Mesenchymal stem cell (in vitro differentiated cells and primary cell): ENCODE measurements around the gene CARD8.

Experiments used
- DNase-seq: peaks from one replicate; pipeline ENCODE4 v3.0.0-alpha.2; 2013
- H2AFZ ChIP-seq: one replicate; pipeline ENCODE4 v1.6.1; 2013; ENCODE audit warnings: low read depth, mild to moderate bottlenecking, control low read depth, inconsistent platforms, low read length, moderate library complexity
- H2AK5ac ChIP-seq: 2 replicates; pipeline ENCODE4 v1.6.1; 2013; ENCODE audit warnings: low read length, moderate library complexity, mild to moderate bottlenecking, inconsistent platforms; ENCODE audit not compliant: severe bottlenecking
- H2BK120ac ChIP-seq: one replicate; pipeline ENCODE4 v1.6.1; 2013; ENCODE audit warnings: low read depth, mild to moderate bottlenecking, inconsistent platforms, low read length, moderate library complexity
- H2BK12ac ChIP-seq, 2 experiments: one replicate each; pipeline ENCODE4 v1.6.1; 2013; ENCODE audit warnings: inconsistent platforms in 2 of 2, low read length in 2 of 2, mild to moderate bottlenecking in 2 of 2, moderate library complexity in 2 of 2, control low read depth in 1 of 2
- H2BK15ac ChIP-seq: one replicate; pipeline ENCODE4 v1.6.1; 2013; ENCODE audit warnings: mild to moderate bottlenecking, low read depth, inconsistent platforms; ENCODE audit not compliant: poor library complexity, severe bottlenecking
- H2BK5ac ChIP-seq: 2 replicates; pipeline ENCODE4 v1.6.1; 2013; ENCODE audit warnings: low read depth, mild to moderate bottlenecking, low read length, control low read depth, inconsistent platforms; ENCODE audit not compliant: poor library complexity, severe bottlenecking
- H3K14ac ChIP-seq, 2 experiments: one replicate each; pipeline ENCODE4 v1.6.1; 2013; ENCODE audit warnings: inconsistent platforms in 2 of 2, low read length in 2 of 2, control low read depth in 1 of 2, mild to moderate bottlenecking in 1 of 2, moderate library complexity in 1 of 2
- H3K18ac ChIP-seq, 2 experiments: one replicate each; pipeline ENCODE4 v1.6.1; 2013; ENCODE audit warnings: inconsistent platforms in 2 of 2, low read length in 2 of 2, control low read depth in 1 of 2, low read depth in 1 of 2, mild to moderate bottlenecking in 1 of 2
- H3K23ac ChIP-seq, 2 experiments: one replicate each; pipeline ENCODE4 v1.6.1; 2013; ENCODE audit warnings: inconsistent platforms in 2 of 2, low read length in 2 of 2, mild to moderate bottlenecking in 2 of 2, moderate library complexity in 2 of 2, control low read depth in 1 of 2
- H3K27ac ChIP-seq: 2 replicates; pipeline ENCODE4 v1.5.1; 2013; ENCODE audit warnings: mild to moderate bottlenecking, moderate library complexity, low read length, control low read depth, inconsistent platforms; ENCODE audit not compliant: poor library complexity, severe bottlenecking
- H3K27me3 ChIP-seq, 2 experiments: 2 replicates each; pipeline versions ENCODE4 v1.6.1 to v1.7.0; 2013; ENCODE audit warnings: low read length in 2 of 2, mild to moderate bottlenecking in 2 of 2, moderate library complexity in 2 of 2, control low read depth in 1 of 2, inconsistent platforms in 1 of 2; ENCODE audit not compliant: control insufficient read depth in 1 of 2, insufficient read depth in 1 of 2
- H3K36me3 ChIP-seq, 2 experiments: 2 replicates each; pipeline versions ENCODE4 v1.6.1 to v1.7.0; 2013; ENCODE audit warnings: low read length in 2 of 2, control low read depth in 1 of 2, inconsistent platforms in 1 of 2, low read depth in 1 of 2, mild to moderate bottlenecking in 1 of 2; ENCODE audit not compliant: insufficient read depth in 2 of 2, control insufficient read depth in 1 of 2
- H3K4ac ChIP-seq, 2 experiments: one replicate each; pipeline ENCODE4 v1.6.1; 2013; ENCODE audit warnings: inconsistent platforms in 2 of 2, low read length in 2 of 2, mild to moderate bottlenecking in 2 of 2, moderate library complexity in 2 of 2, control low read depth in 1 of 2, low read depth in 1 of 2
- H3K4me1 ChIP-seq: 2 replicates; pipeline ENCODE4 v1.6.1; 2013; ENCODE audit warnings: low read depth, low read length, control low read depth; ENCODE audit not compliant: control insufficient read depth, insufficient read depth
- H3K4me2 ChIP-seq: 2 replicates; pipeline ENCODE4 v1.6.1; 2013; ENCODE audit warnings: low read length, mild to moderate bottlenecking, inconsistent platforms; ENCODE audit not compliant: poor library complexity, severe bottlenecking
- H3K4me3 ChIP-seq, 2 experiments: 2 replicates each; pipeline versions ENCODE4 v1.5.1 to v1.7.0; 2013; ENCODE audit warnings: low read length in 2 of 2, mild to moderate bottlenecking in 2 of 2, control low read depth in 1 of 2, low read depth in 1 of 2; ENCODE audit not compliant: insufficient read depth in 1 of 2
- H3K79me1 ChIP-seq: replicated peaks from 2 replicates; pipeline ENCODE4 v1.6.1; 2013; ENCODE audit warnings: mild to moderate bottlenecking, control low read depth, low read length, inconsistent platforms; ENCODE audit not compliant: poor library complexity, severe bottlenecking
- H3K9ac ChIP-seq: 2 replicates; pipeline ENCODE4 v1.7.0; 2013; ENCODE audit warnings: mild to moderate bottlenecking, low read length, moderate library complexity
- H3K9me3 ChIP-seq: 2 replicates; pipeline ENCODE4 v1.7.0; 2013; ENCODE audit warnings: mild to moderate bottlenecking, low read length; ENCODE audit not compliant: control insufficient read depth
- H4K8ac ChIP-seq: one replicate; pipeline ENCODE4 v1.6.1; 2013; ENCODE audit warnings: inconsistent platforms, mild to moderate bottlenecking, low read length, moderate library complexity
- H4K91ac ChIP-seq: one replicate; pipeline ENCODE4 v1.6.1; 2013; ENCODE audit warnings: mild to moderate bottlenecking, low read length, inconsistent platforms
- WGBS: methylation state at CpG from one replicate; pipeline ENCODE4 v1.1.7; 2013; ENCODE audit warnings: mixed read lengths; 5-methylcytosine and 5-hydroxymethylcytosine counted together

The CARD8 gene

DNA sequence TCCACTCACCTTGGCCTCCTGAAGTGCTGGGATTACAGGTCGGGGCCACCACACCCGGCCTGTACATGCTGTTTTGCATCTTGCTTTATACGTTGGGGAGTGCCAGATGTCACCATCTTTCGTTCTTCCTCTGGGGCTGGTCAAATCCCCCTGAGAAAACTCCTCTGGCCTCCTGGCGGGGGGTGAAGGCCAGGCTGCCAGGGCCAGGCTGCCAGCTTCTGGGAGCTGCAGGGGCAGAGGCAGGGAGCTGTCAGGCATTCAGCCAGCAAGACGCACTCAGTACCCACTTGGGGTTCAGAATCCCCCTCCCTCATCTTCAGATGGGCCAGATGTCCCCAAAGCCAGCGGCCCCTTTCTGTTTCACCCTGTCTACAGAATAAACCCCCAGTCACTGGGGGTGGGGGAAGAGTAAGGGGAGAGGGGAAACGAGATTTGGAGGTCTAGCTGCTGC, 69.1 kb downstream of the CARD8 start:
- Histone ChIP-seq H3K23ac (no peak overlapping the region), H3K4me1 (no peaks in the 10 kb centered on the region), H3K4me2 (no peak overlapping the region), H3K9me3 (peaks cover 6% of the 10 kb centered on the region), H3K14ac (no peak overlapping the region), H3K4ac (no peak overlapping the region), H2AK5ac (no peak overlapping the region), H3K18ac (no peak overlapping the region), H2BK12ac (no peak overlapping the region), H3K9ac (no peak overlapping the region), H4K91ac (no peak overlapping the region), H2BK5ac (no peak overlapping the region), H3K79me1 (peaks cover 3% of the 10 kb centered on the region), H3K36me3 (peaks cover 12 to 30% of the 10 kb centered on the region in 2 experiments), H3K27ac (no peak overlapping the region), H2BK120ac (no peak overlapping the region), H2BK15ac (no peak overlapping the region), H2AFZ (no peak overlapping the region), H4K8ac (no peak overlapping the region), H3K4me3 (no peak overlapping the region), H3K27me3 (no peaks in the 10 kb centered on the region)
- 93% methylated on average over 6 of the region's 8 CpGs for WGBS
- DNase-seq = no peak

DNA sequence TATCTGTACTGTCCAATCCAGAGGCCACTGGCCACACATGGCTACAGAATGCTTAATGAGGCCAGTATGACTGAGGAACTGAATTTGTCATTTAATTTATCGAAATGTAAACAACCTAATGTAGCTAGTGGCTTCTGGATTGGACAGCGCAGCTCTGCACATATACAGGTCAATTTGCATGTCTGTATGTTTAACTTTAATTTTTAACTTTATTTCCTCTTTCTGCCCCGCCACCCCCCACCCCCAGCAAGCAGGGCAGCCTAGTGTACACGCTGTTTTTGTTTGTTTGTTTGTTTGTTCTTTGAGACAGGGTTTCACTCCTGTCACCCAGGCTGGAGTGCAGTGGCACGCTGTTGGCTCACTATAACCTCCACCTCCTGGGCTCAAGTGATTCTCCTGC, 69.7 kb downstream of the CARD8 start:
- Histone ChIP-seq H2BK15ac (no peak overlapping the region), H2AK5ac (no peak overlapping the region), H2AFZ (no peak overlapping the region), H3K79me1 (peaks cover 2% of the 10 kb centered on the region), H3K14ac (no peak overlapping the region), H3K9ac (no peak overlapping the region), H3K4me2 (no peak overlapping the region), H2BK5ac (no peak overlapping the region), H3K27ac (no peak overlapping the region), H3K4ac (no peak overlapping the region), H3K18ac (no peak overlapping the region), H3K27me3 (no peaks in the 10 kb centered on the region), H3K4me3 (no peak overlapping the region), H2BK120ac (no peak overlapping the region), H2BK12ac (no peak overlapping the region), H4K8ac (no peak overlapping the region), H3K9me3 (peaks cover 11% of the 10 kb centered on the region), H3K4me1 (no peaks in the 10 kb centered on the region), H3K36me3 (peaks cover 12 to 36% of the 10 kb centered on the region in 2 experiments), H4K91ac (no peak overlapping the region), H3K23ac (no peak overlapping the region)
- WGBS = 100% methylated on average over 3 of the region's 5 CpGs
- DNase-seq = no peak

GRCh38 chr19:48183356-48183755, 72.4 kb downstream of the CARD8 start:
- Histone ChIP-seq H2BK120ac (no peak overlapping the region), H2AK5ac (no peak overlapping the region), H3K4me1 (no peaks in the 10 kb centered on the region), H3K4me3 (no peak overlapping the region), H3K4ac (no peak overlapping the region), H3K9ac (no peak overlapping the region), H3K36me3 (peaks cover 11 to 35% of the 10 kb centered on the region in 2 experiments), H3K27ac (no peak overlapping the region), H3K4me2 (no peak overlapping the region), H3K23ac (no peak overlapping the region), H3K9me3 (peaks cover 13% of the 10 kb centered on the region), H4K91ac (no peak overlapping the region), H3K27me3 (no peaks in the 10 kb centered on the region), H3K18ac (no peak overlapping the region), H4K8ac (no peak overlapping the region), H2AFZ (no peak overlapping the region), H2BK12ac (no peak overlapping the region), H3K14ac (no peak overlapping the region), H2BK5ac (no peak overlapping the region), H2BK15ac (no peak overlapping the region), H3K79me1 (peaks cover 2% of the 10 kb centered on the region)
- DNase-seq = no peak
- WGBS = 98% methylated on average over 8 of the region's 9 CpGs

DNA sequence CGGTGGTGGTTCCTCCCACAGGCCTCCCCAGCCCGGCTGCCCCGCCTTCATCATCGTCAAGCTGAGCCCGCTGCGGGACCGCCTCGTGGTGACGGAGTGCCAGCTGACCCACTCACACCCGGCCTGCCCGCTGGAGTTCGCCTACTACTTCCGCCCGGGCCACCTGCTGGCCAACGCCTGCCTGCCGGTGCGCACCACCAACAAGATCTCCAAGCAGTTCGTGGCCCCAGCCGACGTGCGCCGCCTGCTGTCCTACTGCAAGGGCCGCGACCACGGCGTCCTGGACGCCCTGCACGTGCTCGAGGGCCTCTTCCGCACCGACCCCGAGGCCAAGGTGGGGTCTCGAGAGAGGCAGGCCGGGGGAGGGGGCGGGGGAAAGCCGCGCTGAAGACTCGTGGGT, 73.3 kb downstream of the CARD8 start:
- no peak overlapping the region for H2BK12ac ChIP-seq
- H3K4me1 ChIP-seq = no peaks in the 10 kb centered on the region
- H3K36me3 ChIP-seq = peaks cover 8 to 35% of the 10 kb centered on the region in 2 experiments
- 96% methylated on average over 38 of the region's 38 CpGs for WGBS
- peak overlapping the region; percentile 24 for H4K91ac ChIP-seq
- no peak overlapping the region for H3K27ac ChIP-seq
- H2AFZ ChIP-seq = no peak overlapping the region
- no peak overlapping the region for H2BK120ac ChIP-seq
- H3K27me3 ChIP-seq = no peaks in the 10 kb centered on the region
- H3K79me1 ChIP-seq = peaks cover 7% of the 10 kb centered on the region
- H3K18ac ChIP-seq = no peak overlapping the region
- H2AK5ac ChIP-seq = no peak overlapping the region
- H3K23ac ChIP-seq = no peak overlapping the region
- H3K9ac ChIP-seq = no peak overlapping the region
- no peak overlapping the region for H2BK15ac ChIP-seq
- H3K4me2 ChIP-seq = no peak overlapping the region
- H3K9me3 ChIP-seq = peaks cover 13% of the 10 kb centered on the region
- H4K8ac ChIP-seq = no peak overlapping the region
- H3K14ac ChIP-seq = no peak overlapping the region
- H3K4ac ChIP-seq = no peak overlapping the region
- DNase-seq = no peak
- H2BK5ac ChIP-seq = no peak overlapping the region
- peak overlapping the region in 1 of 2 experiments; percentile 30 for H3K4me3 ChIP-seq
